GM20431 (cell line): ENCODE data around the gene PSMD3.

ENCODE experiments used
- in situ Hi-C: fragments of 300-500 bp; cut with MseI, MboI; formaldehyde crosslinking; loops from one replicate; pipeline ENCODE4 v1.15.0; 2020; ENCODE audit warnings: low sequenced_read_pairs; ENCODE audit not compliant: unreplicated experiment

The PSMD3 gene

GRCh38 chr17:40018211-40019121, 37.9 kb downstream of the PSMD3 start:
- in situ Hi-C loops = no loop called here

- in situ Hi-C loops = no loop called here
These were observed 38.8 kb downstream of the PSMD3 start for GRCh38 chr17:40019140-40019991.

- in situ Hi-C loops = no loop called here
These were observed 39.5 kb downstream of the PSMD3 start for GRCh38 chr17:40020146-40020545.

DNA sequence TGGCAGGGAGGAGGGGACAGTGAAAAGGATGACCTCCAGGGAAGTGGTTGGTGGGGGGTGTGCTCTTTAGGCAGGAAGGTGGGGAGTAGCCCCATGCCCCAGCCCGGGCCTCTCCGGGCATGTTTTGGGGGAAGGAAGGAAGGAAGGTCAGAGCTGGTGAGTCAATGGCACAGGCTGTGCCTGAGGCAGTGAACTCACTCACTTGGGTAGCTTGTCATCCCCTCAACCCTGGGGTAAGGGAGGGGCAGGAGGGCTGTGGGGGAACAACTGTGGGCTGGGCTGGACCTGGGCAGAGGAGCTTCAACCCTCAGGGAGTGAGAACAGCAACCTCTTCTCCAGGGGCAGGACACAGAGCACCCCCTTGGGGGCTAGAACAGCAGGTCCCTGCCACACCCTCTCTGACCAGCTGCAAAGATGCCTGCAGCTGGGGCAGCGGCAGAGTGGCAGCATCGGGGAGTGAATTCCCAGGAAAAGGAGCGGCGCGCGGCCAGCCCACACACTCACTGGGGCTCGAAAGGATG, 40.9 kb downstream of the PSMD3 start:
- in situ Hi-C loops = no loop called here

DNA sequence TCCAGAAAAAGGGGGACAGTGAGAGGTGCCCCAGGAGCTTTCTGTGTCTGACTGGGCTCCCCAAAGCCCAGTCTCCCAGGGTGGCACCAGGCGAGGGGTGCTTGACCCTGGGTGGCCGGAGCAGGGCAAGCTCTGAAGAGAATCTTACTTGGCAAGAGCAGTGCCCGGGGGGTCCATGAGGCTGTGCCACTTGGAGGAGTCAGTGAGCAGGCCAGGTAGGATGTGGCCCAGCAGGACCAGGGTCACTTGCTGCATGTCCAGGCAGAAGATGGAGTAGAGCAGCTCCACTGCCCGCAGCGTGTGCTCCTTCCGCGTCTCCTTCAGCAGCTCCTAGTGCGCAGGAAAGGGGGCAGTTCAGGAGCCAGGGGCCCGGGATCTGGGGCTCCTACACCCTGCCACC, 41.9 kb downstream of the PSMD3 start:
- in situ Hi-C loops = no loop called here

GRCh38 chr17:40022961-40023541, 42.4 kb downstream of the PSMD3 start:
- in situ Hi-C loops = no loop called here

DNA sequence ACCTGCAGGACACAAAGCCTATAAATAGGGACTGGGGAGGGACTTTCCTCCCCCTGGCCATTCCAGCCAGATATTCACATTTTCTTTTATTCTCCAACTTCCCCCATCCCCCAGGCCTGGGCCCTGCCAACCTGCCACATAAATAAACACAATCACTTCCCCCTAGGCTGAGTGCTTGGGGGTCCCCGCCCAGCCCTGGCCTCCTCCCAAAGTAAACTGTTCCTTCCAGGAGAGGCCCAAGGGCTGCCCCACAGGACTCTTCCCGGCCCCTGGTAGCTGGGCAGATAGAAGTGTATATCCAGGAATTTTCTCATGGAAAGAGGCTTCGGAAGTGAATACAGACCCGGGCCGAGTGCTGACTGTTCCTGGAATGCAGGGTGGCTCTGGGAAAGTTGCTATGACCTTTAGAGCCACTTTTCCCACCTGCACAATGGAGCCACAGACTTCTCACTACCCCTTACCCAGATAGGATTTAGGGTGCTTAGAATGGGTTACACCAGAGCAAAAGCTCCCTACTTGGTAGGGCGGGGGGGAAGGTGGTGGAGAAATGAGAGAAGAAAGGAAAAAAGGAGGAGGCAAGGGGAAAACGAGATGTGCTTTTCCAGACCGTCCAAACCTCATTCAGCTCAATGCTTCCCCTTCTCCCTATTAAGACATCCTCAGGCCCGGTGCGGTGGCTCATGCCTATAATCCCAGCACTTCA, 43.1 kb downstream of the PSMD3 start:
- in situ Hi-C loops = no loop called here

GRCh38 chr17:40024901-40025300, 44.3 kb downstream of the PSMD3 start:
- in situ Hi-C loops = no loop called here

DNA sequence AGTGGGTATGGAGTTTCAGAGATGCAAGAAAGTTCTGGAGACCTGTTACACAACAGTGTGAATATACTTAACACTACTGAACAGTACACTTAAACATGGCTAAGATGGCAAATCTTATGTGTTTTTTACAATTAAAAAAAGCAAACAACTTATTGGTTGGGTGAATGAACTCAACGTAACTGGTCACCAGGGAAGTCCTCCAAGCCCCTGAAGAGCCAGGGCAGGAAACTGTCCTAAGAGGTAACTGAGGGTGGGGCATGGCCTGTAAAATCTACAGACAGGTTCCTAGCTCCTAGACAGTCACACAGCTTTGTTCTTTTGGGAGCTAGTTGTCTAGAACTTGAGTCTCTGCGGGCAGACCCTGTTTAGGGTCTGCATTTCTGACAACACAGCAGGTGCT, 45.0 kb downstream of the PSMD3 start:
- in situ Hi-C loops = no loop called here

- in situ Hi-C loops = no loop called here
These were observed 45.6 kb downstream of the PSMD3 start for GRCh38 chr17:40025991-40026815.

GRCh38 chr17:40026816-40027613, 46.4 kb downstream of the PSMD3 start:
- in situ Hi-C loops = no loop called here

DNA sequence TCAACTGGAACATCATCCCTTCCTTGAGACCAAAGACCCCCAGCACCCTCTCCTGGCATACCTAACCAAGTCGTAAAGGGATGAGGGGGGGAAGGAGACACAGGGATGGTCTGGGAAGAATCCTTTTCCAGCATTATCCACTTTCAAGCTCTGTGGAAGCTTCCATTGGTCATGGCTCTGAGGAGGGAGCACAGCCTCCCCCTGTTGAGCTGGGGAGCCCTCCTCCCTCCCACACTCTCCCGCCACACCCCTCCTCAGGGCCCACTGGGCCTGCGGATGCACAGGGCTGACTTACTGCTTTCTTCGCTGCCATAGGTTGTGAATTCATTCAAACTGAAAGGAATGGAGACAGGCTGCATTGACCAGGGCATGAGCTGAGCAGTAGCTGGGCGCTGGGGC, 47.0 kb downstream of the PSMD3 start:
- in situ Hi-C loops = no loop called here

GRCh38 chr17:40028595-40028994, 48.0 kb downstream of the PSMD3 start:
- in situ Hi-C loops = no loop called here

- in situ Hi-C loops = no loop called here
These were observed 51.1 kb downstream of the PSMD3 start for GRCh38 chr17:40031706-40032105.

GRCh38 chr17:40032322-40033320, 52.0 kb downstream of the PSMD3 start:
- in situ Hi-C loops = no loop called here

GRCh38 chr17:40033339-40033738, 52.7 kb downstream of the PSMD3 start:
- in situ Hi-C loops = no loop called here
